Lower lobe of right lung (tissue), 2 donors: ENCODE results near the gene RNF5. TPM values are rescaled to one million over a fixed set of nuclear protein-coding genes. Genes with fewer than 3 reads are reported as not detected.
A peak's percentile ranks its signal among the peaks of the same experiment; 100 is the strongest.

Experiments
- ATAC-seq, 2 donors: fragments of 200-7000 bp; cut with Tn5 transposase; one replicate each; pipeline ENCODE4 v1.9.1; 2020 to 2022; ENCODE audit warnings: mild to moderate bottlenecking in 2 of 2, moderate library complexity in 2 of 2
- DNase-seq: peaks from one replicate; pipeline ENCODE4 v3.0.0-alpha.2; 2020
- H3K27ac ChIP-seq: fragments of 200-600 bp; one replicate; pipeline ENCODE4 v1.8.0; 2022
- H3K27me3 ChIP-seq: fragments of 200-600 bp; one replicate; pipeline ENCODE4 v1.8.0; 2022; ENCODE audit warnings: low read depth
- H3K36me3 ChIP-seq: fragments of 200-600 bp; one replicate; pipeline ENCODE4 v1.8.0; 2022; ENCODE audit warnings: mild to moderate bottlenecking
- H3K4me1 ChIP-seq: fragments of 200-600 bp; one replicate; pipeline ENCODE4 v1.8.0; 2022
- H3K4me3 ChIP-seq: fragments of 200-600 bp; one replicate; pipeline ENCODE4 v1.8.0; 2022; ENCODE audit warnings: mild to moderate bottlenecking
- H3K9me3 ChIP-seq: fragments of 200-600 bp; one replicate; pipeline ENCODE4 v1.8.0; 2022
- CTCF ChIP-seq: fragments of 200-600 bp; IDR thresholded peaks from one replicate; pipeline ENCODE4 v1.8.0; 2022; ENCODE audit warnings: antibody characterized with exemption, mild to moderate bottlenecking
- intact Hi-C: fragments of 100-400 bp; cut with DNase I; formaldehyde crosslinking; loops from one replicate; pipeline ENCODE4 v1.11.0; 2022
- total RNA-seq: library from RNA; stranded (reverse); fragmentation: NEBNext Ultra II Directional; extraction: Animal tissue kit (Norgen Biotek cat#: 25700); gene quantifications from one replicate; pipeline ENCODE4 v1.2.1, GENCODE V29; 2021
- donor health status: DM: no; HTN: yes; CAD: no; lungs with severe emphysema.

RNF5 gene
- total RNA-seq, 1 donor from 2014 or later = 44.9 TPM

- Histone ChIP-seq H3K36me3 (no peaks in the 10 kb centered on the region), H3K27ac (no peak overlapping the region), H3K9me3 (no peaks in the 10 kb centered on the region), H3K4me3 (no peak overlapping the region), H3K4me1 (peaks cover 26% of the 10 kb centered on the region), H3K27me3 (peaks cover 40% of the 10 kb centered on the region)
- no peak for TF ChIP-seq CTCF
- intact Hi-C loops = no loop called here
- DNase-seq (no peak), ATAC-seq (no peak)
Observed at GRCh38 chr6:32149932-32150870, 28.0 kb upstream of the RNF5 start.

DNA sequence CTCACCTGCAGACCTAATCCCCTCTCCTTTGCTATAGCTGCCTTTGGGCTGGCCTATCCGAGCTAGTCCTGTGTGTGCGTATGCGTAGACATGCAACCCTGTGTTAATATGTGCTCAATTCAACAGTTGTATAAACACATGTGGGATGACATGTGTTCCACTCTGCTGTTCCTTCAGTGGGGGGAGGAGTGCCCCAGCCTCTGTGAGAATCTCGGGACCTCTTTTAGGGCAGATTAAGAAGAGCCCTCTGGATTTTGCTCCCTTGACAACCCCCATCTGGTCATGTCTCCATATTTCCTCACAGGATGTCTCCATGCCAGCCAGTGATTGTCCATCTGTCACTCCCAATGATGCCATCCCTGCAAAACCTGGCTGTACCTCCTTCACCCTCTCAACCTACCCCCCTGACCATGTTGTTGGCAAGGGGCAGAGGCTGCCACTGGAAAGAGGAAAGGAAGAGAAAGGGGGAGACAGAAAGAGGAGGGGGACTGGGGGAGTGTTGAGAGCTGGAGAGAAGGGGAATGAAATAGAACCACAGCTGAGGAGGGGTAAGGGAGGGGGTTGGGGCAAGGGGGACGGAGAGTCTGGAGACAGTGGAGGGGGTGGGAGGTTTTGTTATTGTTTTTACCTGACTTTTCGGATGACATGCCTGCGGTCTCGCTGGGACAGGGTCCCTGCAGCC is 26.9 kb upstream of the RNF5 start:
- H3K4me1 ChIP-seq = peaks cover 27% of the 10 kb centered on the region
- H3K27me3 ChIP-seq = peaks cover 46% of the 10 kb centered on the region
- peaks cover 3% of the 10 kb centered on the region for H3K36me3 ChIP-seq
- ATAC-seq (no peak), DNase-seq (no peak)
- H3K9me3 ChIP-seq = no peaks in the 10 kb centered on the region
- intact Hi-C loops = no loop called here
- peak overlapping the region; percentile 77 for H3K4me3 ChIP-seq
- no peak overlapping the region for H3K27ac ChIP-seq
- TF ChIP-seq CTCF = no peak

GRCh38 chr6:32151863-32152768 is 26.1 kb upstream of the RNF5 start, which contains the start of gene PRRT1:
TSS of gene PRRT1 (minus strand) at chr6:32151939. CDS start at chr6:32151827, 112 bp downstream.
- Histone ChIP-seq H3K9me3 (no peaks in the 10 kb centered on the region), H3K36me3 (peaks cover 11% of the 10 kb centered on the region), H3K27me3 (peaks cover 47% of the 10 kb centered on the region), H3K27ac (peak within 1 kb of the TSS; percentile 21), H3K4me3 (peak within 1 kb of the TSS; percentile 77), H3K4me1 (peaks cover 27% of the 10 kb centered on the region)
- intact Hi-C loops = no loop called here
- ATAC-seq = no peak
- no peak for DNase-seq
- TF ChIP-seq CTCF = no peak

DNA sequence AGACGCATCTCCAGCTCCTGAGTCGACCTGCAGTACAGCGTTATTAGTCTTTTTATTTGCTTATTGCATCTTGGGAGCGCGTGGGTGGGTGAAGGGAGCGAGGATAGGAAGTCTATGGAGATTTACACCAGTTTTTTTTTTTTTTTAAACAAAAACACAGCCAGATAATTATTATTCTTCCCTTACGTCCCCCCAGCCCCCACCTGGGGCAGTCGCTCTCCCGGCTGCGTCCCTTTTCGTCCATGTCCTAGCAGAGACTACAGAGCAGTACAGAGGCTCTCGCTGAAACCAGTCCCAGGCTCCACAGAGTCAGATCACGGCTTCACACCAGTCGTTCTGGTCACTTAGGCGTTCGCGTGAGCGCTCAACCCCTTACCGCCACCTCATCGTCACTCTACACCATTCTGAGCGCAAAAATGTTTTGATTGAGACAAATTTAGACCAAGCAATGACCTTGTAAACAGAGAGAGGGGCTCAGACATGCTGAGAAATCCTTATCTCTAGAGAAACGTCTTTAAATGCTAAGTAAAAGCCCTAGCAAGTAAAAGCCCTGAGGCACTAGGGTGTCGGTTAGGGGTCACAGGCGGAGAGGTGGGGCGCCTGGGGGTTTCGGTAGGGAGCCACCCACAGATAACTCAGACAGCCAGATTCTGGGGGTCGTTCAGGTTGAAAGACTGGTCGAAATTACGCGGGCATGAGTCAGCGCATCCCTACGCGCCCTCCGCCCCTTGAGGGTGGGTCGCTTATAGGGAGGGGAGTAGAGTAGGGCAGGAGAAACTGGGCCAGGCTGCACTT is 25.2 kb upstream of the RNF5 start:
- H3K4me3 ChIP-seq = peak overlapping the region; percentile 77
- ATAC-seq = no peak
- H3K36me3 ChIP-seq = peaks cover 18% of the 10 kb centered on the region
- H3K9me3 ChIP-seq = no peaks in the 10 kb centered on the region
- peaks cover 39% of the 10 kb centered on the region for H3K27me3 ChIP-seq
- DNase-seq = peak; percentile 68
- peak overlapping the region; percentile 84 for H3K27ac ChIP-seq
- no peak for TF ChIP-seq CTCF
- H3K4me1 ChIP-seq = peaks cover 27% of the 10 kb centered on the region
- intact Hi-C loops = no loop called here
